Activated CD4-positive, CD25-positive, alpha-beta regulatory T cell (primary cell): ENCODE data around the gene RGS6.

Source experiments
- DNase-seq, 4 experiments: peaks; one replicate each; lab custom pipeline; 2025; lab: John Stamatoyannopoulos, UW

The RGS6 gene

DNA sequence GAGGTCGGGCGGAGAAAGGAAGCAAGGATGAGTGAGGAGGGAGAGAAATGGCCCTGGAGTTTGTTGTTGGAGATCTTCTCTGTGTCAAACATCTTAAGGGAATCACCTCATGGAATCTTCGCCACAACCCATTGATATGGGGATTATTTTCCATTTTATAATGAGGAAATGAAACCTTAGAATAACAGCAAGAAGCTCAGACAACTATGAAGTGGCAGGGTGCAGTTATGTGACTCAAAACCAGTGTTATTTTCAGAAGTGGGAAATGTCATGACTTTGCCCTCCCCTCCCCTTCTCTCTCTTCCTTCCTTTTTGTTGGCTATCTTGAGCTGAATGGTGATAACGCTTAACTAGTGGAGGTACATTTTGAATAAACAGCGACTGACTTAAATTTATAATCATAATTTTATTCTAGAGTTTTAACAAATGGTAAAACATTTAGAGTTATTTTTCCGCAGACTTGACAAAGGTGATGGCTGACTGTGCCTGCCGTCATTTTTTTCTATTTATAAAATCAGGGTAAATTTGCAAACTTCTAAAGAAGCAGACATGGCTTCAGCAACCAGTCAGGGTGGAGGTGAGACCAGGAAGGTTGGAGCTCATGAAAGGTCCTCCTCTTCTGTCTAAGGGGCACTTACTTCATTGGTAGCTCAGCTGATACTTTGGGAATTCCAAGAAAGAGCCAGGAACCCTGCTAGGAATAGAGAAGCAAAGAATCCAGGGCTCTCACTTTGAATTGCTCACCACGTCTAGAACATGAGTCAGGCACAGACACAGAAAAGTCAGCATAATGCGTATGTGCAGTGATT lies 232.4 kb downstream of the RGS6 start:
- DNase-seq: no peak

DNA sequence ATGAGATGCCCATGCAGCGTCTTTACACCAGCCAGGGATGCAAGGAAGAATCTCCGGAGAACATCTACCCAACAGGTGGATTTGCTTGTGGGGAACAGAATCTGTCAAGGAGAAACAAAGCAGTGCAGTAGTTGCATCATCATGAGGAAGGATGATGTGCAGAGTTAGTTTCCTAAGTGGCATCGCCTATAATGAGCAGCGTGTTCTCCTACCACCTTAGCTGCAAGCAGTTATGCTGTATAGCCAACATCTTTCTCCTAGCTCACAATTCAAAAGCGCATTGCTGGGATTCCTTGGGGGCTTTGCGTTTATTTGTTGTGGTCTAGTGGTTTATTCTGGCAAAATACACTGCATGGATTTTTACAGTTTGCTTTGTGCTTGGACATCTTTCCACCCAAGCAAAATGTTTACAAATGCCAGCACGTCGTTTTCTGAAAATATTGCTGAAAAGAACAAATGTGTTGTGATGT lies 233.0 kb downstream of the RGS6 start:
- no peak for DNase-seq

DNA sequence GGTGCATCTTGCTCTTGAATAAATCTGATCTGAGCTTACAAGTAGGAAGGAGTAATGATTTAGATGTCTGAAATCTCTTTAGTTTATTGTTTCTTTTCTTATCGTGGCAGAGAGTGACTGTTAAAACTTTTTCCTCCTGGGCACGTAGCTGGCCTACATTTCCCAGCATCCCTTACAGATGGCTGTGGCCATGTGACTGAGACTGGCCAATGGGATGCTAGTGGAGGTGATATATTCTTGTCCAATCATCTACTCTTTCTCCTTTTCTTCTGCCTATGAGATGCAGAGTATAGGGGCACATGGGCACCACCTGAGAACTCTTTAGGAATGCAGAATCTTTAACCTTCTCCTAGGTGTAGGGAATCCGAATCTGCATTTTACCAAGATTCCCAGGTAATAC lies 237.3 kb downstream of the RGS6 start:
- no peak for DNase-seq

DNA sequence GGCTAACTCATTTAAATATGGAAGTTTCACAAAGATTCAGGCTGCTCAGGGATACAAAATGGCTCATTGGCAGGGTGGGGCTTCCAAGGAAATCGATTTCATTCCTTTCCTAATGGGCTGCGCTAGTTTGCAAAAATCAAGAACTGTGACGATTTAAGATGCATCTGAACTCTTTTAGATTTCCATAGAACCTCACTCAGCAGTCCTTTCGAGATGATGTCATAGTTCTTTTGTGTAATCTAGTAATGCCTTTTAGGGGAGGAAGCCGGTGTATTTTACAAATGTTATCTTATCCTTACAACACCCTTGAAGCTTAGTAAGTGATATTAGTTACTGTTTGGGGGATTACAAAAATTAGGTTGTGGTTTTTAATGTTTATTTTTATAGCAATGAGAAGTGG lies 239.8 kb downstream of the RGS6 start:
- DNase-seq: no peak

DNA sequence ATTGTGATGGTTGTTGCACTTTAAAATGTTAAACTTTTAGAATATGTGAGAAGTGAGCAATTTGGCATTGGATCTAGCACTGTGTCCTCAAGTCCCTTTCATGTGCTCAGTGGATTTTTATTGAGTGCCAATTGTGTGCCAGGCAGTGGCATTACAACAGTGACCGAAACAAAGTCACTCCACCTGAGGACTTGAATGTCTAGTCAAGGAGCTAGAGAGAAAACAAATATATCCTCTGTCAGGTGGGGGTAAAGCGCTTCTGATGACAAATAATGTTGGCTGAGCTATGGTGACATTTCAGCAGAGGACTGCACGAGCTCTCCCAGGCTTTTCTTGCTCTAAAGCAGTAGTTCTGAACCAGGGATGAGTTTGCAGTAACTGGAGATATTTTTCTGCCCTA lies 240.4 kb downstream of the RGS6 start:
- DNase-seq: no peak

DNA sequence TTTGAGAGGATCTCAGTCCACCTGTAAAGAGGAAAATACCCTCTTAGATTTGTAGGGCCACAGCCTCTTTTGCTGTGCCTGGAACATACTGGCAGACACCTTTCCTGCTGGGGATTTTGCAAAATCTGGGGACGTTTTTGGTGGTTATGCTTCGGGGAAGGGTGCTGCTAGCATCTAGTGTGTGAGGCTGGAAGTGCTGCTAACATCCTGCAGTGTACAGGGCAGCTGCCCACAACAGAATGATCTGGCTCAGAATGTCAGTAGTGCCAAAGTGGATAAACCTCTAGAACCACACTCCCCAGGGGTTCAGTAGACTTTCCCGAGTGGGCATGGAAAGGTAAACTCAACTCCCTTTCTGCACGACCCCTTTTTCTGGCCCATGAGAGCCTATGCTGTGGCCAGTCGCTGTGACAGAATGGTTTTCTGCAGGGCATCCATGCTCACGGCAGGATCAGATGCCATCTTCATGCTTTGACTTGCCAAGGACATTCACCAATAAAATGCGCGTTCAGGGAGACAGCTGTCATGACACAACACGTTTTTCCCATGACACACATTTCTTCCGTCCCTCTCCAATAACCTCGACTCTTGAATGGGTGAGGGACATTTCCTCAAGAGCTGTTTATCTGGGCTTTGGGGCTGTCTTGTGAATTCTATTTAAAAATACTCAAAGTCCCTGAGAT lies 240.9 kb downstream of the RGS6 start:
- no peak for DNase-seq

DNA sequence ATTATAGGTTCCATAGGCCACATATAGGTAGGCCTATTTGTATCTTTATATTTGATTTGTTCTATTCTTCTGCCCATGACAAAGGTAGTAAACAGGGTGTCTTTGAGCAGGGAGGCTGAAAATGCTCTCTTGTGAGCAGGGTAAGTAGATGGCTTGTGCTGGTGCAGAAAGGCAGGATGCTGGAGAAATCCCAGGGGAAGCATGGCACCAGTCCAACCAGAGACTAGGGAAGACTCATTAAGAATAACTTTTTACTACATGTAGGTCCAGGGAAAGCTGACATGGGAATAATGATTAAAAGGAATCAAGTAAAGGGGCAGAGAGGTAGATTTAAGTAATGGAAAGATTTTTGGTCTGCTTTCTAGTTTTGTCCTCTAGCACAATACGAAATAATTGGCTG lies 245.0 kb downstream of the RGS6 start:
- no peak for DNase-seq

DNA sequence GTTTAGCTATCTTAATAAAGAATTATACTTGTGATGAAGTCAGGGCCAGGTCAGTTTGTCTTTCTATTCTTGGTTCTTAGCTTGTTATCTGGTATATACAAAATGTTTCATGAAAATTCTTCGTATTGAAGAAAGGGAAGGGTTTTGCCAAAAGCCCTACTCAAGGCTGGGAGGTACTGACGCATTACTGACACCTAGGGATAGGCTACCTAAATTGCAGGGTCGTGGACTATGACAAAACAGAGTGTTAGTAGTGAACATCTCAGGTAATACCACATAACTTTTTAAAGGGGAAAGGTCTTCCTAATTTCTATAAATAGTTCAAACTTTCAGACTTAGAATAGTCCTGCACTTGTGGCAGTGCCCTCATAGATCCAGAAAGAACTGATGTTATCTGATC lies 246.3 kb downstream of the RGS6 start:
- DNase-seq: no peak

DNA sequence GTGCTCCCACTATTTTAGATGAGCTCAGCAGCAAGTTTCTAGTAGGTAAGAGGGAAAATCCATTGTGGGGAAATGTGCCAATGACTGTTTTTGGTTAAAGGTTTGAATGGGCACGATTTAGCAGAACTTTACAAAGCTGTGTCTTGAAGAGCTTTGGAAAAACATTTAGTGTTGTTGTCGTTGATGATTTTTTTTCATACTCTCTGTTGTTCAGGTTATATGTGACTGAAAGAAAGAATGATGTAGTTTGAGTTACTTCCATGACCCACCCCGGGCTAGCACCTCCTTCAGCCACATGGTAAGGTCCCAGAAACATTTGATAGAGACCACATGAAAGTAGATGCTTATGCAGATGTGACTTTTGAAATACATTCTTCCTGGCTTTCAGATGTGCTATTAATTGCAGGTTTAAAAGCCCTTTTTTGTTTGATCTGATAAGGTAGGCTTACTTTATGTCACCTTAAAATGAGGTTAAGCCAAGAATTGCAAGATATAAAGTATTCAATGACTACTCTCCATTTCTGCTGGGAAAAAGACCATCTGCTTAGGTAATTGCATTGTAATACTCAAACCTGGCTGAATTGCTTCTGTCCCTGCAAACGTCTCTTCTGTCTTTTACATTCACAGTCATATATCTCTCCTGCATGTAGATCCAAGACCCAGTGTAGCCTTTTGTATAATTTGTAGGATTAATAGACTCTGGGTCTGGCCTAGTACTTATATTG lies 250.6 kb downstream of the RGS6 start:
- DNase-seq: no peak

DNA sequence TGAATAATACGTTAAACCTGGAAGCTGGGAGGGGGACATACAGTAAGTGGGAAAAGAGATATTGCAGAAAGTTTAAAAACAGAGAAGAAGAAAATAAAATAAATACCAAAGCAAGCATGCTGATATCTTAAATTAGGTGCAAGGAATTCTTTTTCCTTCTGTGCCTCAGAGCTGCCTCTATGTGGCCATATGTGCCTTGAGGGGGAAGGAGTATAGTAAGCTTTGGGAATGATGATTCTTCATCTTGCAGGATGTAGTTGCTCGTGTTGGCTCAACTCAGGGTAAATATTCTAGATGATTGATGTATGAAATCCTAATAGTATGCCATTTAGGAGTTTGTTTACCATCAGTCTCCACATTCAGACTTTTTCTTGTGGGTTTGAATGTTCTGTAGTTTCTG lies 251.4 kb downstream of the RGS6 start:
- no peak for DNase-seq

DNA sequence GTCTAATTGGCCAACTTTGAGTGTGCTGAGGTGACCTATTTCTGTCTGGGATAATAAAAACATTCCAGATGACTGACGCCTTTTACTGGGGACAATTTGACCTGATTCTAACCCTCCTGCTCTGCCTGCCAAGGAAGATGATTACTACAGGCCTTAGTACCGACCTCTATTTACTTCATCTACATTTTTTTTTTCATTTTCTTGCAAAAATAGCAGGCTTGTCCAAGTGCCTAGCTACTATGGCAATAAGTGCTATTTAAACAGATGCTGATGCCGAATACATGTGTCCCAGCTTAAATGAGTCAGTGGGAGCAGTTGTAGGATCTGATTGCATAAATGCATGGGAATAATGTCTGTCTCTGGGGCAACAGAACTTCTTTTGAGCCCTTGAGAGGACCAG lies 254.3 kb downstream of the RGS6 start:
- no peak for DNase-seq

DNA sequence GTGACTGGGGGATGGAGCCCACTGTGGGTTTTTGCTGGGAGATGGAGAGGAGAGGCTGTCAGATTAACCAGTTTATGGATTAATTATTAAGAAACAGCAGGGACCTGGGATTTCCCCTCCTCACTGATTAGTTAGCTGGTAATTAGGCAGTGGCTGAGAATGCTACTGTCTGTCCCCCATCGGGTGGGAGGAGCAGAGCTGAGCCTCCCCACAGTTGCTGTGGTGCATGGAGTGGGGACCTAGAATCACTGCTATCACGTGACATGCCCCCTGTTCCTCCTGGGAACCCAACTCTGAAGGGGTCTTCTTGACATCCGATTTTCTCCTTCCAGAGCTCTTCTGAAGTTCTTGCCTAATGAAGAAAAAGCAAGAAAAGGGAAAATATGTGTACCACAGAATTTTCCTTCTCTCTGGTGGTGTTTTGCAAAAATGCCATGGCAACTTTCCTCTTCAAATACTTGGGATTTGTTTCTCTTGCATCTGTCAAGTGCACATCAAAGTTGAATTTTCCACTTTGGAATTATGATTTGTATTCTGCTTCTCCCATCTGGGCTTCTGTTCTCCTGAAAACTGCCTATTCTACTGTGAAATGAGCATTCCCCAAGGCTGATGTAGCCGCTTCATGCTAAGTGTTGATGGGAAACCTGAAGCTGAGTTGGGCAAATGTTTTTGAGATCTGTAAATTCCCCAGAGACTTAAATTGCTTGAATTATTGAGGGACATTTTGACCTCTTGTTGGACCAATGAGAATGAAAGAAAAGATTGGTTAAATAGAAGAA lies 264.2 kb downstream of the RGS6 start:
- no peak for DNase-seq

DNA sequence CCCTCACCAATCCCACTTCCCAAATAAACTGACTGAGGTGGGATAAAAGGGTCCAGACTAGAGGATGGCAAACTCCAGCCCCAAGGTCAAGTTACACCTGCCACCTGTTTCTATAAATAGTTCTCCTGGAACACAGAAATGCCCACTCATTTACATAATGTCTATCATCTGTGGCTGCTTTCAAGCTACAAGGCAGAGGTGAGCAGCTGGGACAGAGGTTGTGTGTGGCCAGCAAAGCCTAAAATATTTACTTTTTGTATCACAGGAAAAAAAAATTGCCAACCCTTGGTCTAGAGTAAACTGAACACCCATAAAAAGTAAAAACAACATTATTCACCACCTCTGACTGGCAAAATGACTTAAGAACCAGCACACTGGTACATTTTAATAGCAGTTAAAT lies 269.4 kb downstream of the RGS6 start:
- DNase-seq: no peak

DNA sequence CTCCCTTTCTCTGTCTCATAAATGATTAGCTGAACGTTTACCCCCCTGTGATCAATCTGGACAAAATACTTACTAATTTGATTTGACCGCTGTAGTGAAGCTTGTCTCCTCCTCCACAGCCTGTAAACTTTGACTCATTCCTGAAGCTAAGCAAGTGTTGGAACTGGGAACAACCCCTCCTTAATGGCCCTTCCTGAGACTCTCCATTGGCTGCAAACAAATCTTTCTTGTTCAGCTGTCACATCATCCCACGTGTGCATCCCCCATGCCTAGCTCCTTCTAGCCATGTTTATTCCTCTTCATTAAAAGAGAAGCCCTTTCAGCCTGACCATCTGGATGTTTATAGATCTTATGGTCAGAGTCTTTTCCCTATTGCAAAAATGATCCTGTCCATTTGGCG lies 281.2 kb downstream of the RGS6 start:
- no peak for DNase-seq

DNA sequence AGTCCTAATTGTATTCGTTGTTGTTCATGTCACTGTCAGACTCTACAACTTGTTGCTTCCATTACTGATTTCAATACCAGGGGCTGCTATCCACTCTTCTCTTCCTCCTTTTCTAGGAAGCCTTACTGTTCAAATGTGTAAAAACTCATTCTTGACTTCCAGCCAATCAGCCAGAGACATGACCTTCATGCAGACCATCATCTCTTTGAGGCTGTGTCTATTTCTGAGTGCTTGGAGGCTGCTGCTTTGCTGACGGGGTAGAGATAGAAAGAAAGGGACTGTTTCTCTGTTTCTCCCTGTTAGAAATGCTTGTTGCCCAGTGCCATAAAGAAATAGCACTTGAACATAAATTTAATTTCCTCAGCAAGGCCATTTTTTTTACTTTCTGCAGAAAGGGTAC lies 282.9 kb downstream of the RGS6 start:
- DNase-seq: no peak

DNA sequence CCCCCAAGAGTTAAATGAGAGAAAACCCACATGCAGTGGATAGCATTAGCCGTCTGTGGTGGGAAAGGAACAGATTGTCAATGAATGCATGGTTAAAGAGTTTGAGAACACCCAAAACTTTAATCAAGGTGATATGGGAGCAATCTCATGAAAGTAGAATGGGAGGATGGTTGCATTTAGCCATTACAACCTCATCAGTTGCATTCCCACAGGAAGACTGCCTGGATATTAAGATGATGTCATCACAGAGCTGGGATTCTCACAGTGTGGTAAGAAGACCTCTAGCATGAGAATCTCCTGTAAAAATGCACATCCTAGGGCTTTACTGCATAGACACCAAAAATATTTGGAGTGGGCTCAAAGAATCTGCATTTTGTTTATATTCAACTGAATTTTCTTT lies 284.9 kb downstream of the RGS6 start:
- no peak for DNase-seq

DNA sequence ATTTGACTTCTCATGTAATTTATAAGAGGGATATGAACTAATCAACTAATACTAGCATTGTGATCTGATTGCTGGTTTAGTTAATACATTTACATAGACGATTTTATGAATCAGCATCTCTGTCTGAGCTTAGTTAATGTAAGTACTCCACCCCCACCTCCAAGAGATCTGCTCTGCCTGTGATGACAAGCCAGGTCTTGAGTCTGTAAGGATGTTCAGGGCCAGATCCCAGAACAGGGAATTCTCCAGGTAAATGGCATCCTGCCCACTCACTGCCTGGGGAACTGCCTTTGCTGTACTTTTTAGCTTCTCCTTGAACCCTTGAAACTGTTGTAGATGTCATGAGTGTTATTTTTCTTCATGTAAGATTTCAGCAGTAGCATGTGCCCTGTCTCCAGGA lies 289.8 kb downstream of the RGS6 start:
- DNase-seq: no peak

DNA sequence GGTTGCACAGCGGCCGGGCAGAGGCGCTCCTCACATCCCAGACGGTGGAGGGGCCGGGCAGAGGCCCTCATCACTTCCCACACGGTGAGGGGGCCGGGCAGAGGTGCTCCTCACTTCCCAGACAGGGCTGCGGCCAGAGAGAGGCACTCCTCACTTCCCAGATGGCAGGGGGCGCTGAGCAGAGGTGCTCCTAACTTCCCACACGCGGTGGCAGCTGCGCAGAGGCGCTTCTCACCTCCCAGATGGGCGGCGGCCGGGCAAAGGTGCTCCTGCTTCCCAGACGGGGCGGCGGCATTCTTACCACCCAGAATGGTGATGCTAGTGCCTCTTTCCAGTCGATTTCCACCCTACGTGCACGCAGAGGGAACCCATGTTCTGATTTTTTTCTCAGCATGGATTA lies 304.4 kb downstream of the RGS6 start:
- DNase-seq: no peak

DNA sequence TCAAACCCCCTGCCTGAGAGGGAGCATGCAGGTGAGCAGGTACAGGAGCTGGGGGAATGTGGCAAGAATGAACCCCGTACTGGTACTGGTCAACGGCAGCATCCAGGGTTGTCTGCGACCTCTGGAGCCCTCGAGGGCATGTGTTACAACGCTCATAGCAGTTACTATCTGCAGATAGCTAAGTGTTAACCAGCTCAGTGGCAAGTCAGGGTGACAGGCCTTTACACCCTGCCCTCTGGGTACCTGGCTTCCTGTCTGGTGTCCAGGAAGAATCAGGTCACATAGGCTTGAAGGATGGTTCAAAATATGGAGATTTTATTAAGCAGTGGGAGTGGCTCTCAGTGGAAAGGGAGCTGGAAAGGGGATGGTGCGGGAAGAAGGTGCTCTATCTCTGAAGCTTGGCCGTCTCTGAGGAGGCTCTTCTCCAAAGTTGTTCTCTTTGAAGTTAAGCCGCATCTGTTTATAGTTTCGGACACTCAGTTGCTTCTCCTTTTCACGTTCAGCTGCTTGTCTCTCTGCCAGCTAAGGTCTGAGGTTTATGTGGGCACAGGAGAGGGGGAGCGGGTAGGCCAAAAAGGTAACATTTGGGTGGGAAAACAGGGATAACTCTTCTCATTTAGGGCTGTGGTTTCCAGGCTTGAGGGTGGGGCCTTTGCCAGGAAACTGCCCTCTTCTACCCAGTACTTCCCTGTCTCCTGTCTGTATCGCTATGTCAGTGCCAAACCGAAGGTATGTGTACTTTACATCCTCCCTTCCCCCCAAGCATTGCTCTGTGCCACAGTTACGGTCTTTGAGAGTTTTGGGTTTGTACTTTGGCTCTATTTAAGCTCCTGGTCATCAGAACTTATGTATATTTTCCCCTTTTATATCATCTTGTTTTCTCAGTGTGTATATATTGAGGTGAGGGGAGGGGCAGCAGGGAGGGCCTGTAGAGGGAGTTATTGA lies 305.8 kb downstream of the RGS6 start:
- DNase-seq: no peak

DNA sequence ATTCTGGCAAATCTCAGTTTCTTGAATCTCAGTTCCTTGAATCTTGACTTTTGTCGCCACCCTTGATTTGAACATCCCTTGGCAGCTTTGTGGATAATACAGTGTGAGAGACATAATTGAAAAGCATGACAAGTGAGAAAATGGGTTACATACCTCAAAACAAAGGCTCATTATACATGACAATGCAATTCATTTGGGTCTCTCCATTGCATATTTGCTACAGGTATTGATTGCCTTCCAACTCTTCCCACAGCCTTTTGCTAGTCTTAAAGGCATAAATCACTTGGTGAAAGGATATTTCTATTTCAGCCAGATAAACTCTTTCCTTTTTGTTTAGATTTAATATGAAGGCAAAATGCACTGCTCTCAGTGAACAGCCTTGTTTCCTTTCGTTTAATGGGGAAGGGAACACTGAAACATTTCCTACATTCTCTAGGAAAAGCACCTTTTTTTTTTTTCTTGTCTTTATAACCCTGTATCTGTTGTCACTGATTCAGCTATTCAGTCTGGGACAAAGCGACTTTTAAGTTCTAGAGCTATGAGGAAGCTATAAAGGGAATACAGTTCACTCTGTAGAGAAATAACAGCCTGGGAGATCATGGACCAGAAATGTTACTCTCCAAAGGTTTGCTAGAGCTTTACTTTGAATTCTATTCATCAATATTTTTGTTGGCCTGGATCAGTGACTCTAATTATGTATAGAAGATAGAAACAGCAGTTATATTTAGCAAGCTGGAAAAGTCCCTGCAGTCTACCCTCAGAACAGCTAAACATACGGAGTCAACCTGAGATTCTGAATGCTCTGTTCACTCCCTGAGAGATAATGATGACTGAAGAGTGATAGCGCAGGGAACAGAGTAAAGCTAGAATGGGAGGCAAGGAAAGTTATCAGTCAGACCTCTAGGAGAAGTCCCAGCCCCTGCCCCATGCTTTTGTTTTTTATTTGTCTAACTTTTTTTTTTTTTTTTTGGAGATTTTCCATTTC lies 311.4 kb downstream of the RGS6 start:
- DNase-seq: no peak
